Measurements from ENCODE around the gene BRSK2.
"Not testable (repeated sequence)": the region's sequence is repeated elsewhere in the genome, so short reads cannot be mapped to it uniquely, and the experiment has no call there.

Gene BRSK2

GRCh38 chr11:1422981-1423380 lies 33.2 kb downstream of the BRSK2 start:
- H3K4me3 ChIP-seq (ENCODE audit: low read length) = no peak overlapping the region
- no peak for DNase-seq (ENCODE audit: low read depth)
- TF ChIP-seq CTCF (conservative IDR thresholded peaks at IDR 0.05; ENCODE audit: low read length) = no peak

- DNase-seq (ENCODE audit: low read depth); H3K4me3 ChIP-seq (ENCODE audit: low read length): not testable (repeated sequence)
These were observed 33.7 kb downstream of the BRSK2 start for GRCh38 chr11:1423406-1423805.

GRCh38 chr11:1425006-1425405 lies 35.3 kb downstream of the BRSK2 start:
- H3K4me3 ChIP-seq (ENCODE audit: low read length) = no peak overlapping the region
- DNase-seq (ENCODE audit: low read depth) = no peak
- TF ChIP-seq CTCF (conservative IDR thresholded peaks at IDR 0.05; ENCODE audit: low read length) = no peak

DNA sequence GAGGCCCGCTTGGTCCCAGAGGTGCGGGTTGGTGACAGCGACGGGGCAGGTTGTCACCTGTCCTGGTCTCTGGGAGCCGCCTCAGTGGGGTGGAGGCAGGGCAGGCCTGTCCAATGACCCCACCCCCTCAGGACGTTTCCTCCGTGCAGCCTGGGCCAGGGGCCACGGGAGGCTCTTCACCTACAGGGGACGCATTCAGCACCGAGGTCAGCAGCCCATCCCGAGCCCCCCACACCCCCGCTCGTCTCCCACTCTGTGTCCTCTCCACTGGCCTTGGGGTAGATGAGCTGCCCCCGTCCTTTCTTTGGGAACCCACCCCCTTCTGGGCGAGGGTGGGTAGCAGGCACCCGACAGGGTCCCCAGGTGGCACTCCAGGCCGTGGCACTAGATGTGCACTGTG lies 35.7 kb downstream of the BRSK2 start:
- TF ChIP-seq CTCF (conservative IDR thresholded peaks at IDR 0.05; ENCODE audit: low read length) = no peak
- no peak overlapping the region for H3K4me3 ChIP-seq (ENCODE audit: low read length)
- no peak for DNase-seq (ENCODE audit: low read depth)

DNA sequence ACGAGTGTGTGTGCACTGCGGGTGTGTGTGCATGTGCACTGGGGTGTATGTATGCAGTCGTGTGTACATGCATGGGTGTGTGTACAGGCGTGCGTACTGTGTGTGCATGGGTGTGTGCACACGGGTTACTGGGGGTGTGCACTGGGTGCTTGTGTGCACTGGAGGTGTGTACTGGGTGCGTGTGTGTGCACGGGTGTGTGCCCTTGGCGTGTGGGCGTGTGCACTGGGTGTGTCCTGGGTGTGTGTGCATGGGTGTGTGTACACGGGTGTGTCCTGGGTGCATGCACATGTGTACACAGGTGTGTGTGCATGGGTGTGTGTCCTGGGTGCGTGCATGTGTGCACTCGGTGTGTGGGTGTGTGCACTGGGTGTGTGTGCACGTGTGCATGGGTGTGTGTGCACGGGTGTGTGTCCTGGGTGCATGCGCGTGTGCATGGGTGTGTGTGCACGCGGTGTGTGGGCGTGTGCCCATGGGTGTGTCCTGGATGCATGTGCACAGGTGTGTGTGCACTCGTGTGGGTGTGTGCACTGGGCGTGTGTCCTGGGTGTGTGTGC lies 39.1 kb downstream of the BRSK2 start:
- TF ChIP-seq CTCF (conservative IDR thresholded peaks at IDR 0.05; ENCODE audit: low read length) = no peak
- H3K4me3 ChIP-seq (ENCODE audit: low read length) = no peak overlapping the region
- DNase-seq (ENCODE audit: low read depth) = no peak

DNA sequence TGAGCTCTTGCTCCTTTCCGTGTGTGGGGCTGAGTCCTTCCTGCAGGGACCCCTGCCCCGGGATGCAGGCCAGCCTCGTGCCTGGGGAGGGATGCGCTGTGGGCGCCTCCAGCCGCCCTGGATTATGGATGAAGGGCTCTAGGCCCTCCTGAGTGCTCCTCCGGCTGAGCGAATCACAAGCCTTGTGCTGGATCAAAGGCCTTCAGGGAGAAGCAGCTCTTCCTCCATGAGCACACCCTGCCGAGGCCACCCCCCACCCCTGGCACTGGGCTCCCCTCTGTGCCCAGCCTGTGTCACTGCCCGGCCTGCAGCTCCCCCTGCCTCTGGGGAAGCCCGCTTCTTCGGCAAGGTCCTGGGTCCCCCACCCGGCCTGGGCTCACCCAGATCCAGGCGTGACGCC lies 43.8 kb downstream of the BRSK2 start:
- H3K4me3 ChIP-seq (ENCODE audit: low read length) = no peak overlapping the region
- no peak for DNase-seq (ENCODE audit: low read depth)
- no peak for TF ChIP-seq CTCF (conservative IDR thresholded peaks at IDR 0.05; ENCODE audit: low read length)

GRCh38 chr11:1433977-1434640 lies 44.4 kb downstream of the BRSK2 start:
- H3K4me3 ChIP-seq (ENCODE audit: low read length) = no peak overlapping the region
- TF ChIP-seq CTCF (conservative IDR thresholded peaks at IDR 0.05; ENCODE audit: low read length) = no peak
- DNase-seq (ENCODE audit: low read depth) = no peak

DNA sequence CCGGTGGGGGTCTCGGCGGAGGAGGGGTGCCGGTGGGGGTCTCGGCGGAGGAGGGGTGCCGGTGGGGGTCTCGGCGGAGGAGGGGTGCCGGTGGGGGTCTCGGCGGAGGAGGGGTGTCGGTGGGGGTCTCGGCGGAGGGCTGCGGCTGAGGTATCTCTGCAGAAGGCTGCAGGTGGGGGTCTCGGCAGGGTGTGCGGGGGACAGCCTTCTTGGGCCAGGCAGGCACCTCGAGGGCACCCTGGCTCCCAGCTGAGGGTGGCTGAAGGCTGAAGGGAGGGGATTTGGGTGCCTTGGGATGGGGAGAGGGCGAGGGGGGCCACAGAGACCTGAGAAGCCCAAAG lies 45.7 kb downstream of the BRSK2 start:
- not testable (repeated sequence) for H3K4me3 ChIP-seq (ENCODE audit: low read length); DNase-seq (ENCODE audit: low read depth)

Measured in AG10803 (cell line).